Body of pancreas (tissue), 4 donors: ENCODE data around the gene AVEN. TPM values are rescaled to one million over a fixed set of nuclear protein-coding genes. Genes with fewer than 3 reads are reported as not detected.
"Not testable (repeated sequence)": the region's sequence is repeated elsewhere in the genome, so short reads cannot be mapped to it uniquely, and the experiment has no call there.

Experiments used
- ATAC-seq: fragments of 150-250 bp; one replicate; pipeline ENCODE4 v1.9.1; 2016
- DNase-seq, 4 donors: peaks; one replicate each; pipeline ENCODE4 v3.0.0-alpha.2; 2019
- H3K27ac ChIP-seq, 4 donors: fragments of 200-600 bp; sonication (generic); 1 replicate in 3 of 4; 2 replicates in 1 of 4; pipeline versions ENCODE4 v1.5.1 to v1.6.1; 2016 to 2019; ENCODE audit warnings: mild to moderate bottlenecking in 1 of 4, mixed read lengths in 1 of 4, moderate library complexity in 1 of 4
- H3K27me3 ChIP-seq, 2 donors: fragments of 200-600 bp; sonication (generic); one replicate each; pipeline ENCODE4 v1.6.0; 2016; ENCODE audit warnings: mild to moderate bottlenecking in 1 of 2
- H3K36me3 ChIP-seq, 2 donors: fragments of 200-600 bp; sonication (generic); replicated peaks in 1 of 2; 2 replicates each; pipeline ENCODE4 v1.5.1; 2016; ENCODE audit warnings: low read depth in 2 of 2; ENCODE audit not compliant: insufficient read depth in 1 of 2
- H3K4me1 ChIP-seq: fragments of 200-600 bp; sonication (generic); one replicate; pipeline ENCODE4 v1.6.0; 2016
- H3K4me3 ChIP-seq, 2 donors: fragments of 200-600 bp; sonication (generic); 1 replicate in 1 of 2; 2 replicates in 1 of 2; pipeline ENCODE4 v1.5.1; 2016 to 2019
- H3K9me3 ChIP-seq, 3 donors: fragments of 200-600 bp; sonication (generic); 1 replicate in 2 of 3; 2 replicates in 1 of 3; pipeline ENCODE4 v1.5.1; 2016
- CTCF ChIP-seq, 7 experiments: fragments of 450-650 bp in 4 of 7; fragments of 200-600 bp in 3 of 7; sonication (generic) in 3 of 7; IDR thresholded peaks; one replicate each; pipeline ENCODE4 v1.5.1; 2016 to 2019; ENCODE audit warnings: antibody characterized with exemption in 7 of 7
- POLR2A ChIP-seq, 3 donors: fragments of 450-650 bp; IDR thresholded peaks; one replicate each; pipeline ENCODE4 v1.6.1; 2016; ENCODE audit warnings: antibody characterized with exemption in 3 of 3, mild to moderate bottlenecking in 2 of 3
- WGBS, 2 donors: methylation state at CpG; one replicate each; pipeline ENCODE4 v1.1.5; 2017; 5-methylcytosine and 5-hydroxymethylcytosine counted together
- intact Hi-C: fragments of 100-400 bp; cut with DNase I; formaldehyde crosslinking; loops from one replicate; pipeline ENCODE4 v1.15.1; 2023
- total RNA-seq, 2 donors: library from RNA; depleted of rRNA; stranded (reverse); fragments of >200 nt; gene quantifications; one replicate each; pipeline ENCODE4 v1.1.0, GENCODE V29; 2016

The AVEN gene
- total RNA-seq, 2 donors from 2014 or later: 10.5 to 12.2 TPM

GRCh38 chr15:33822479-33822878, 216.5 kb downstream of the AVEN start:
- 17 to 31% methylated on average over 4 of the region's 4 CpGs for WGBS, 2 donors
- Histone ChIP-seq H3K36me3 (no peaks in the 10 kb centered on the region), H3K4me1 (no peaks in the 10 kb centered on the region), H3K4me3 (no peak overlapping the region), H3K9me3 (no peaks in the 10 kb centered on the region), H3K27me3 (no peaks in the 10 kb centered on the region), H3K27ac (no peak overlapping the region)
- DNase-seq (no peak), ATAC-seq (no peak)
- TF ChIP-seq POLR2A (IDR thresholded peaks at IDR 0.05) (no peak), CTCF (IDR thresholded peaks at IDR 0.05) (no peak)
- intact Hi-C loops: no loop called here

- WGBS, 2 donors: 92 to 94% methylated on average over 6 of the region's 6 CpGs
- H3K4me1 ChIP-seq, H3K27me3 ChIP-seq, DNase-seq, intact Hi-C loops, ATAC-seq, H3K36me3 ChIP-seq, H3K4me3 ChIP-seq, H3K9me3 ChIP-seq, H3K27ac ChIP-seq: not testable (repeated sequence)
Observed at GRCh38 chr15:33819499-33819898, 219.5 kb downstream of the AVEN start.

Other genes starting within 250 kb of the AVEN start
- gene CHRM5, start 70.7 kb downstream of the AVEN start, total RNA-seq: not detected
- gene EMC7, start 62.7 kb upstream of the AVEN start, total RNA-seq: 10 to 100 TPM; 27.4 to 27.8 TPM
- gene PGBD4, start 62.9 kb upstream of the AVEN start, total RNA-seq: 1 to 10 TPM; 1.0 to 4.6 TPM
- 10 to 100 TPM; 45.8 to 50.3 TPM for gene KATNBL1, start 170.9 kb upstream of the AVEN start, total RNA-seq
- gene EMC4, start 185.8 kb upstream of the AVEN start, total RNA-seq: 10 to 100 TPM; 46.5 to 52.9 TPM